Esophagus muscularis mucosa (tissue), 4 donors: ENCODE results near the gene PIGBOS1.

ENCODE experiments used
- EP300 ChIP-seq: sonication (generic); formaldehyde crosslinking; IDR thresholded peaks from one replicate; pipeline ENCODE4 v1.6.1; 2017; ENCODE audit warnings: antibody characterized with exemption
- POLR2A ChIP-seq: fragments of 450-650 bp; IDR thresholded peaks from one replicate; pipeline ENCODE4 v1.6.1; 2017; ENCODE audit warnings: antibody characterized with exemption, moderate library complexity, mild to moderate bottlenecking, low read depth
- POLR2AphosphoS5 ChIP-seq, 2 donors: sonication (generic); formaldehyde crosslinking; IDR thresholded peaks; one replicate each; pipeline ENCODE4 v1.6.1; 2017; ENCODE audit warnings: antibody characterized with exemption in 2 of 2
- TF ChIP-seq, protein P1 (sequence below), 3 experiments: fragments of 200-600 bp in 2 of 3; fragments of 450-650 bp in 1 of 3; sonication (generic) in 2 of 3; IDR thresholded peaks; one replicate each; pipeline ENCODE4 v1.5.1; 2017 to 2019; ENCODE audit warnings: antibody characterized with exemption in 3 of 3, mild to moderate bottlenecking in 2 of 3, moderate library complexity in 1 of 3

DNA sequence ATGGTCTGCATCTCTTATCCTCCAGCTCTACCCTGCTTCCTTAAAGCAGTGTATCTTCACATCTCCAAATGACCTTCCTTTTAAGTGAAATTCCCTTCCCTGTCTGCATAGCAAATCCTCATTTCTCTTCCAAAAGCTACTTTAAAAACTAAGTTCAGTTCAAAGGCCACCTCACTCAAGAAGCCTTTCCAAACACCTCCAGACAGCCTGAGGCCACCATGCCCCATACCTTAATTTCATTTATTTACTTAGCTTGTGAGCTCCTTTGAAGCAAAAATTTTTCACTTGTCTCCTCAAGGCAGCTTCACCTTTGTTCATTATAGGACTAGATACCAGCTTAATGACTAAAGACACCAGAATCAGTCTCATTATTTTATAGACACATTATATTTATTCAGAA lies 39.5 kb upstream of the PIGBOS1 start:
- TF ChIP-seq, protein P1, sequence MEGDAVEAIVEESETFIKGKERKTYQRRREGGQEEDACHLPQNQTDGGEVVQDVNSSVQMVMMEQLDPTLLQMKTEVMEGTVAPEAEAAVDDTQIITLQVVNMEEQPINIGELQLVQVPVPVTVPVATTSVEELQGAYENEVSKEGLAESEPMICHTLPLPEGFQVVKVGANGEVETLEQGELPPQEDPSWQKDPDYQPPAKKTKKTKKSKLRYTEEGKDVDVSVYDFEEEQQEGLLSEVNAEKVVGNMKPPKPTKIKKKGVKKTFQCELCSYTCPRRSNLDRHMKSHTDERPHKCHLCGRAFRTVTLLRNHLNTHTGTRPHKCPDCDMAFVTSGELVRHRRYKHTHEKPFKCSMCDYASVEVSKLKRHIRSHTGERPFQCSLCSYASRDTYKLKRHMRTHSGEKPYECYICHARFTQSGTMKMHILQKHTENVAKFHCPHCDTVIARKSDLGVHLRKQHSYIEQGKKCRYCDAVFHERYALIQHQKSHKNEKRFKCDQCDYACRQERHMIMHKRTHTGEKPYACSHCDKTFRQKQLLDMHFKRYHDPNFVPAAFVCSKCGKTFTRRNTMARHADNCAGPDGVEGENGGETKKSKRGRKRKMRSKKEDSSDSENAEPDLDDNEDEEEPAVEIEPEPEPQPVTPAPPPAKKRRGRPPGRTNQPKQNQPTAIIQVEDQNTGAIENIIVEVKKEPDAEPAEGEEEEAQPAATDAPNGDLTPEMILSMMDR (IDR thresholded peaks at IDR 0.05): no peak
- TF ChIP-seq POLR2AphosphoS5 (IDR thresholded peaks at IDR 0.05): no peak
- no peak for TF ChIP-seq EP300
- no peak for TF ChIP-seq POLR2A
